Muscle of arm (tissue), 12 donors: ENCODE measurements around the gene UBE2S. TPM values are rescaled to one million over a fixed set of nuclear protein-coding genes. Genes with fewer than 3 reads are reported as not detected.
"Not testable (repeated sequence)": the region's sequence is repeated elsewhere in the genome, so short reads cannot be mapped to it uniquely, and the experiment has no call there.

Source experiments
- DNase-seq: peaks from one replicate; pipeline ENCODE4 v3.0.0-alpha.2; 2013
- polyA plus RNA-seq, 12 donors: library from polyadenylated mRNA; unstranded; fragments of 120-200 nt; gene quantifications; one replicate each; pipeline ENCODE4 v1.2.1, GENCODE V29; 2013; ENCODE audit not compliant: insufficient read length in 12 of 12

The UBE2S gene
- polyA plus RNA-seq, 12 donors = 19.2 to 108 (median 30.4) TPM; not detected in 1

DNA sequence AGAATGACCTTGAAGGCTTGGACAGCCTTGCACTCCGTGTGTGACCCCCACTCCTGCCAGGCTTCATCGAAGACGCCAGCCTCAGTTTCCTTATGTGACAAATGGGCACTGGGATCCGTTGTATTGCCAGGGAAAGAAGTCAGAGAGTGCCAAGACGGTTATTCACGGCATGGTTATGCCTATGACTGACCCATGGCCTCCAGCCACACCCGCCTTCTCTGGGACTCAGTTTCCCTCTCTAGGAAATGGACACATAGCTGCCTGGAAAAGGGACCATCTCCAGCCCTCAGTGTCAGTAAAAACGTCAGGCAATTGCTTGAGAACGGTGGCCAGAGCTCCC is 915 bp upstream of the UBE2S start:
- DNase-seq = no peak

DNA sequence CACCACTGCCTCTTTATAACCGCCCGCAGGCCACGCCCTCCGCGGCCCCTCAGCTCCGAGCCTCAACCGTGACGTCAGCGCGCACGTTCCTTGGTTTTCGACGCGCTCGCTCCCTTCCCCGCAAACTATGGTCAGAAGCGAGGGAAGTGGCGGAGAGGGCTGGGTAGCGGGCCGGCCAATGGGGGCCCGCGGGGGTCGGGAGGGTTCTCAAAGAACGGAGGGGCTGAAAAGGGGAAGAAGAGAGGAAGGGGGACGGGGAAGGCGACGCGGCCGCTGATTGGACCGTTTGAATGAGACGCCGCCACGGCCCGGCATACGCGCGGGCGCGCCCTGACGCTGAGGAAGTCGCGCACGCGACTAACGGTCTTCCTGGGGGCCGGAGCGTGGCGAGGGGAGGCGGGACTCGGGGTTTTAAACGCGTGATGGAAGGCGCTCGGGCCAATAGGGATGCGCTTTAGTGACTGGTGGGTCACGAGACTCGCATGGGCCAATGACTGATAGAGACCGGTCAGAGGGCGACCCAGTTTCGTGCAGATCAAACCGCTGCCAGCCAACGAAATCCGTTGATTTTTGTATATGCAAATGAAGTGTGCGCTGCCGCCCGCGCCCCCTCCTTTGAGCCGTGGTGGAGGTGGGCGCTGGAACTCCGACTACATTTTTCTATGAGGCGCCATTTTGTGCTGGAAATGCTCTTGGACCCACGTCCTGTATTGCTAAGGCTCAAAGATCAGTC is 378 bp upstream of the UBE2S start:
- DNase-seq = peak; percentile 99

- DNase-seq = peak; percentile 22
These were observed 600 bp downstream of the UBE2S start for GRCh38 chr19:55406826-55407549.

DNA sequence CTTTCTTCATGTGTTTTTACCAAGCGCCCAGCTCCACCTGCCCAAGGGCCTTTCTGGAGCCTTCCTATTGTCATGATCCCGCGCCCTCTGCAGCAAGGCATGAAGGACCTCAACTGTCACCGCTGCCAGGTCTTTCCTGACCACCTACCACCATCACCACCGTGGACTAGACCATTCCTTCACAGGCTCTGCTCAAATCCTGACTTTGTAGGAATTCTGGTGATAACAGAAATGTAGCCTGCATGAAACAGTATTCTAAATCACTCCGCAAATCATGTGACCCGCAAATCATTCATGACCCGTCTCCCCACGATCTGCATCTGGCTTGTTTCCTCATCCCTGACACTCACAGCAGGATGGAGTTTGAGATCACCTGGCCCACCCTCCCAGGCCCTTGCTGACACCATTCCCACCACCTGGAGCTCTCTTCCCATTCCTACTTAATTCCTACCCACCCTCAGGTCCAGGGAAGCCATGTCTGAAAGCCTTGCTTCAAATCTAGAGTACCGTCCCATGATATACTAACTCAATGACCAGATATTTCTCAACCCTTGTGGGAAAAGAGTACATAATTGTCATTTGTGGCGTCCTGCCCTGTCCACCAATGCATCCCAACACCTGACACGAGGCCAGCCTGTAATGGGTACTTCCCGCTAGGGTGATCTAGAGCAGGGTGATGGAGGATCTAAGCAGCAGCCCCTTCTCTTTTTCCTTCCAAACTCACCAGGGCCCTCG is 1.3 kb downstream of the UBE2S start:
- no peak for DNase-seq

DNA sequence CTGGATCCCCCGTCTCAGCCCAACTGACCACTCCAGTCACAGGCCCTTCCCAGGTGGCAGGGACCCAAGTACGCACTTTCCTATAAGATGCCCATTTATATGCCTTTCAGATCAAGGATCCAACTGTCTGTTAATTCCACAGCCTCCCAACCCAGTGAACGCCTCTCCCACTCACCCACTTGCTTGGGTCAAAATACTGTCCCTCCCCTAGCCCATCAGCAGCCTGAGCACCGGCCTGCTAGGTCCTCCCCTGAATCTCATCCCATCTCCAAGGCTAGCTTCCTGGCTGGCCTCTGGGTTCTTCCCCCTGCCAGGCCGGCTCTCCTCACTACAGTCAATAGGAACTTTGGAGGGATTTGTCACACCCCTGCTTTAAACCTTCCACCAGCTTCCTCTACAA is 1.9 kb downstream of the UBE2S start:
- no peak for DNase-seq

DNA sequence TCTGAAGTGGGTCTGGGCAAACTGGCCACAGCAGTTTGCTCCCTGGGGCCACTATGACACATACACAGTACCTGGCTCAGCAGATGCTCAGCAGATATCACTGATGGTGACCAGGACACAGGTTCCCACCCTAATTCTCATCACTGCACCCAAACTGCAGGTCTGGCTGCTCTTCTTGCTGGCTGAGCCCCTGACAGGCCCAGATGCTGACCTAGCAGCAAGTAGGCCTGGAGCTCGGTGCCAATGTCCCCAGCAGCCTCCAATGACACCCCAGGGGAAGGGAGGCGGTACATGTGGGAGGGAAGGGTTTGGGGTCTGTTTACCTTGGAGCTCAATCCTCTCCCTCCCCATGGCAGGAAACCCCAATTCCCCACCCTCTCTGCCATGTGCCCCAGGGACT is 5.1 kb downstream of the UBE2S start:
- no peak for DNase-seq

DNA sequence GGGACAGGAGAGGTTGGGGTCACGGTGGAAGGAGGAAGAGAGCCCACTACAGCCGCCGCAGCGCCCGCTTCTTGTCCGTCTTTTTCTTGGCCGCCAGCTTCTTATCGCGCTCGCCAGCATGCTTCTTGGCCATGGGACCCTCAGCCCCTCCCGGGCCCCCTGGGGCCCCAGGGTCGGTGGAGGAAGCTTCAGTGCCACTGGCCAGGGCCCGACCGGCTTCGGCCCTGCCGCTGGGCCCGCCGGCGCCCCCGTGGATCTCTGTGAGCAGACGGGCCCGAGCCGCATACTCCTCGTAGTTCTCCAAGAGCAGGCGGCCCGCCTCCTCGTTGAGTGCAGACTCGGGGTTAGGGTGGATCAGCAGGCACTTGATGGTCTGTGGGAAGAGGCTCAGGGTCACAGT is 6.2 kb downstream of the UBE2S start:
- not testable (repeated sequence) for DNase-seq

DNA sequence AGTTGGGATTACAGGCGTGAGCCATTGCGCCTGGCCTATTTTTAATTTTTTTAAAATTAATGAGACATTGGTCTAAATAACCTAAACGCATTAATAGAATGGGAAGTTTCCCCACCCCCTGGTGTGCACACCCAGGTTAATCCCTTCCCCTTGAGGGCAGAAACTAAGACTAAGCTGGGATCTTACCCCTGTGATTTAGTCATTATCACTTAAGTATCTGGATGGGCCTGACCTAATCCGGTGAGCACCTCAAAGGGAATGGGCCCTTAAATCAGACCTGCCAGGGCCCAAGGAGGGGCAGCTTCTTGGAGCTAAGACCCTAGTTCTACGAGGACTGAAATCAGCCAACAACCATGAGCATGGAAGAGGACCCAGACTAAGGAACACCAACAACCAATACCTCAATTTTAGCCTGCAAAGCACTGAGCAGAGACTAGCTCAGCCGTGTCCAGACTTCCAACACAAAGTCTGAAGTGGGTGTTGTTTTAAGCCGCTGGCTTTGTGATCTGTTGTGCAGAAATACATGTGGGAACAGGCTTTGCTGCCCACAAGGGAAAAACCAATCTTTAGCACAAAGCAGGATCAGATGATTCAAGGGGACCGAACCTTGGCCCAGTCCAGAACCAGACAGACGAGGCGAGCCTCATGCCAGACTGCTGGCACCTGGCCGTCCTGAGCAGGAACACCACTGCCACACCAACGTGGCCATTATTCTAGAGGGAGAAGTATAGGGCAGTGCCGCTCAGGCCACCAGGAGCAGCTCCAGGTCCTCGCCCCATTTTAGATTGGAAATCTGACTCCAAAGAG is 7.1 kb downstream of the UBE2S start:
- no peak for DNase-seq

- no peak for DNase-seq
These were observed 9.2 kb downstream of the UBE2S start for GRCh38 chr19:55398200-55398925.

DNA sequence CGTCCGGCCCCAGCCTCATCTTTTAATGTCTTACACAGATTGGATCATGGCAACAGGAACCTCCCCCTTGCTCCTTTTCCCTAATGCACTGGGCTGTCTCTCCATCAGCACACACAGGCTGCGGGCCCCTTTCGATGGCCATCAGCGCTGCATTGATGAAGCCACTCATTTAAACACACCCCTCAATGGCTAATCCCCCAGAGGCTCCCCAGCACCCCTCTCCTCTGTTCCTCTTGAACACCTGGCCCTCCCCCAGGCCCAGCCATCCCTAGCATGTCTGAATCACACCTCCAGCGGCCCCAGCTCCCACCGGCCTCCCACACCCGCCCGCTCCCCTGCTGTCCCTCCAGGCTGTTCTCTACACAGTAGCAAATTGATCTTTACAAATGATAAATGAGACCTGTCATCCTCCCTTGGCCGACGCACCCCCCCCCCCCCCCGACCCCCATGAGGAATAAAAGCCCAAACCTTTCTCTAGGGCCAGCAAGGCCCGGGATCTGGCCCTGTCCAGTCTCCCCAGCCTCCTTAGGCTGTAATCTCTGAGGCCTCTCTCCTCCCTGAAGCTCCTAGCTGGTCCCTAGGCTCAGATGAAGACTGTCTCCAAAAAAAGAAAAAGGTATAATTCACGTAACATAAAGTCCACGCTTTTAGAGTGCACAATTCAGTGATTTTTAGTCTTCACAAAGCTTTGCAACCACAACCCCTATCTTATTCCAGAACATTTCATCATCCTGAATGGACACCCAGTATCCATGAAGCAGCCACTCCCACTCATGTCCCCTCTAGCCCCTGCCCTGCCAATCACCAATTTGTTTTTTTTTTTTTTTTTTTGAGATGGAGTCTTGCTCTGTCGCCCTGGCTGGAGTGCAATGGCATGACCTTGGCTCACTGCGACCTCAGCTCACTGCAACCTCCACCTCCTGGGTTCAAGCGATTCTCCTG is 14.5 kb downstream of the UBE2S start:
- DNase-seq = no peak

DNA sequence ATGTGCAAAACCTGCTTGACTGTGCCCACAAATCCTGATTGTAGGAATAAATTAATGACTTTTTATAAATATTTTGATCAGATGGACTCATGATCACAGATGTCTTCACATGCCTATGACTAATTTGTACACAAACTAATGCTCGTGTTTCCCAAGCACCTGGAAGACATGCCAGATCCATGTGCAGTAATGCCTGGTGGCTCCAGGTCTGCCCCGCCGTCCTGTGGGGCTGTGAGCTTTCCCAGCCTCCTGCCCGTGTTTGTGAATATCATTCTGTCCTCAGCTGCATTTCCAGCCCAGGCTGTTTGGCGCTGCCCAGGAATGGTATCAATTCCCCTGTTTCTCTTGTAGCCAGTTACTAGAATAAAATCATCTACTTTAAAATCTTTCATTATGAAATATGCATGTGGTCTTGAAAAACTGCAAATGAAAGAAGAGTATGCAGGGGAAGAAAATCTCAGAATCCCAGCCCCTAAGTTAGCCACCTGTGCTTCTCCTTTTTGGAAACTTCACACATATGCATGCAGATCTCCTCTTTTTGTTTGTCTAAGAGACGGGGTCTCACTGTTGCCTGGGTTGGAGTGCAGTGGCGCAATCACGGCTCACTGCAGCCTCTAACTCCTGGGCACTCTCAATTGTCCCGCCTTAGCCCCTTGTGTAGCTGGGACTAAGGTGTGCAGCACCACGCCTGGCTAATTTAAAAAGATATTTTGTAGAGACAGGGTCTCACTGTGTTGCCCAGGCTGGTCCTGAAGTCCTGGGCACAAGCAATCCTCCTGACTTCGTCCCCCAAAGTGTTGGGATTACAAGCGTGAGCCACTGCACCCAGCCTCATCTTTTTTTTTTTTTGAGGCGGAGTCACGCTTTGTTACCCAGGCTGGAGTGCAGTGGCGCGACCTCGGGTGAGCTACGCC is 15.6 kb downstream of the UBE2S start:
- DNase-seq = no peak

DNA sequence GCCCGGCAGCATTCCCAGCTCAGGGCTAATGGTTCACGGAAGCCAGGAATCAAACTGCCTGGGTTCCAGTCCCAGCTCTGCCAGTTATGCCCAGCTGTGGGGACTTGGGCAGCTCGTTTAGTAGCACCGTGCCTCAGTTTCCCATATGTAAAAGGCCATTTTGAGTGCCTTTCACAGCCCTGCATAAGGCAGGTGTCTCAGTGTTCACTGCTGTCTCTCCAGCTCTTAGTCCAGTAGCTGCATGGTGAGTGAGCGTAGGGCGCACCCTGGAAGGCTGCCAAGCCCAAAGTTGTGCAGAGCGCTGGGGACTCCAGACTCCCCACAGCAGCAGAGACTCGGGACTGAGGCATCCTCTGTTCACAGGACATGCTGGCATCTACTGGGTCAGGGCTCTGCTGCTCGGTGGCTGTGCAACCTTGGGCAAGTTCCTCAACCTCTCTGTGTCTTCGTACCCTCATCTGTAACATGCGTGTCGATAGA is 16.4 kb downstream of the UBE2S start:
- DNase-seq = no peak

- no peak for DNase-seq
These were observed 17.1 kb downstream of the UBE2S start for GRCh38 chr19:55390461-55390880.

DNA sequence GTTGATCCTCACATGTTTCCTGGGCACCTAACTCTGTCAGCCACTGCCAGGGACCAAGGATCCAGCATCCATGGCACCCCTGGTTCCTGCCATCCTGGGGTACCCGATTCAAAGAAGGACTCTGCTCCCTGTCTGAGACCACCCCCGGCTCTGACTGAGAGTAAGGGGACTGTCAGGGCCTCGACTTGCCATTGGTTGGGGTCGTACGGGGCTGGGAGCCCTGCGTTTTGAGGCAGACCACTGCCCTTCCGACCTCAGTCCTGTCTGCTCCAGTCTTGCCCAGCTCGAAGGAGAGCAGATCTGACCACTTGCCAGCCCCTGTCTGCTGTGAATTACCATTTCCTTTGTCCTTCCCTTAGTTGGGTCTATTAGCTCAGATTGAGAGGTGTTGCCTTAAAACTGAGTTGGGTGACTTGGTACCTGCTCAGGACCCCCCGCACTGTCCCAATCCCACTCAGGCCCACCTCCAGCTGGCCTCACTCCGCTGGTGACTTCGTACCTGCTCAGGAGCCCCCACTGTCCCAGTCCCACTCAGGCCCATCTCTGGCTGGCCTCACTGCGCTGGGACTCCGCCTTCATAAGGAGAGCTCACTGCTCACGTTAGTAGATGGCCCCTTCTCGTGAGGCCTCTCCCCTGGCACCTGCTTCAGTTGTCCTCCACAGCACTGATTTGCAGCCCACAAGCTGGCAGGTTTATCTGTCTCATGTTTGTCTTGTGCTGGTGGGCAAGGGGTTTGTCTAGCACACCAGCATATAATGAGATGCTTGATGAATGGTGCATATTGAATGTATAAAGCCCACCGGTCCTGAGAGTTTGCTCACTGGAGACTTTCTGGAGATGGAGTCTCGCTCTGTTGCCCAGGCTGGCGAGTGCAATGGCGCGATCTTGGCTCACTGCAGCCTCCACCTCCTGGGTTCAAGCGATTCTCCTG is 17.9 kb downstream of the UBE2S start:
- no peak for DNase-seq

DNA sequence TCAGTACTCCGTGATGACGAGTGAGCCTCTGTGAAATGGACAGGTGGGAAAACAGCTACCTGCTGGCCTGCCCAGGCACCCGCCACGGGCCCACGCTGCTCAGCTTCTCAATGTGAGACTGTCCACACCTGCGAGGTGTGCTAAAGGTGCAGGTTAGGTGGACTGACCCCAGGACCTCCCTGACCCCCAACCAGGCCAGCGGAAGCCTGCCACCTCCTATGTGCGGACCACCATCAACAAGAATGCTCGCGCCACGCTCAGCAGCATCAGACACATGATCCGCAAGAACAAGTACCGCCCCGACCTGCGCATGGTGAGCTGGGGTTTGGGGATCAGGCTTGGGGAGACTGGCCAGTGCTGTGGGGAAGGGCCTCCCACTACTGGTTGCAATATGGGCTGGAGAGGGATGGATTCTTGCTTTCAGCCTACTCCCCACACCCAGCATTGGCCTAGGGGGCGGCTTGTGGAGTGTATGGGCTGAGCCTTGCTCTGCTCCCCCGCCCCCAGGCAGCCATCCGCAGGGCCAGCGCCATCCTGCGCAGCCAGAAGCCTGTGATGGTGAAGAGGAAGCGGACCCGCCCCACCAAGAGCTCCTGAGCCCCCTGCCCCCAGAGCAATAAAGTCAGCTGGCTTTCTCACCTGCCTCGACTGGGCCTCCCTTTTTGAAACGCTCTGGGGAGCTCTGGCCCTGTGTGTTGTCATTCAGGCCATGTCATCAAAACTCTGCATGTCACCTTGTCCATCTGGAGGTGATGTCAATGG is 19.7 kb downstream of the UBE2S start:
- DNase-seq = no peak

- no peak for DNase-seq
These were observed 21.1 kb downstream of the UBE2S start for GRCh38 chr19:55386493-55386971.
